Vagina (tissue), 2 donors: Measurements from ENCODE around the gene SLC25A19.

Experiments used
- CTCF ChIP-seq, 3 experiments: fragments of 450-650 bp in 2 of 3; fragments of 200-600 bp in 1 of 3; sonication (generic) in 1 of 3; IDR thresholded peaks; one replicate each; pipeline ENCODE4 v1.5.1; 2017 to 2019; ENCODE audit warnings: antibody characterized with exemption in 3 of 3, mild to moderate bottlenecking in 2 of 3, moderate library complexity in 2 of 3
- POLR2A ChIP-seq, 2 donors: fragments of 450-650 bp; IDR thresholded peaks; one replicate each; pipeline ENCODE4 v1.6.1; 2017; ENCODE audit warnings: antibody characterized with exemption in 2 of 2, mild to moderate bottlenecking in 2 of 2, moderate library complexity in 2 of 2

GRCh38 chr17:75271233-75271954 lies 17.8 kb downstream of the SLC25A19 start:
- TF ChIP-seq CTCF (IDR thresholded peaks at IDR 0.05) (peak; percentile 39 to 68 (median 55)), POLR2A (IDR thresholded peaks at IDR 0.05) (no peak)
